Thoracic aorta (tissue), 2 donors: ENCODE results near the gene KRT86. TPM values are rescaled to one million over a fixed set of nuclear protein-coding genes. Genes with fewer than 3 reads are reported as not detected.

Source experiments
- ATAC-seq: fragments of 150-250 bp; one replicate; pipeline ENCODE4 v1.8.0; 2017; ENCODE audit warnings: low read depth; ENCODE audit not compliant: insufficient number of reproducible peaks, low FRiP score
- DNase-seq: peaks from one replicate; pipeline ENCODE4 v3.0.0-alpha.2; 2020; ENCODE audit warnings: low spot score
- H3K27ac ChIP-seq, 2 donors: fragments of 200-600 bp; sonication (generic); 1 replicate in 1 of 2; 2 replicates in 1 of 2; pipeline ENCODE4 v1.5.1; 2016; ENCODE audit warnings: mild to moderate bottlenecking in 2 of 2, moderate library complexity in 2 of 2
- H3K27me3 ChIP-seq: fragments of 200-600 bp; sonication (generic); replicated peaks from 2 replicates; pipeline ENCODE4 v1.6.0; 2016; ENCODE audit warnings: mild to moderate bottlenecking; ENCODE audit not compliant: insufficient read depth
- H3K36me3 ChIP-seq: fragments of 200-600 bp; sonication (generic); one replicate; pipeline ENCODE4 v1.5.1; 2016
- H3K4me1 ChIP-seq, 2 donors: fragments of 200-600 bp; sonication (generic); 1 replicate in 1 of 2; 2 replicates in 1 of 2; pipeline versions ENCODE4 v1.5.1 to v1.6.0; 2016; ENCODE audit warnings: low read depth in 2 of 2, mild to moderate bottlenecking in 1 of 2; ENCODE audit not compliant: control insufficient read depth in 1 of 2
- H3K4me3 ChIP-seq: fragments of 200-600 bp; sonication (generic); 2 replicates; pipeline ENCODE4 v1.5.1; 2016; ENCODE audit warnings: mild to moderate bottlenecking
- H3K9me3 ChIP-seq: fragments of 200-600 bp; sonication (generic); 2 replicates; pipeline ENCODE4 v1.5.1; 2016
- CTCF ChIP-seq: fragments of 200-600 bp; sonication (generic); IDR thresholded peaks from one replicate; pipeline ENCODE4 v1.5.1; 2019; ENCODE audit warnings: antibody characterized with exemption
- total RNA-seq, 2 donors: library from RNA; depleted of rRNA; stranded (reverse); fragments of >200 nt; gene quantifications; one replicate each; pipeline versions ENCODE4 v1.1.0 to v1.2.3, GENCODE V29; 2016

KRT86 gene
- total RNA-seq, 2 donors from 2014 or later, result 9.3 TPM; not detected in 1

- no peaks in the 10 kb centered on the region for H3K27me3 ChIP-seq
- DNase-seq, result no peak
- no peak for TF ChIP-seq CTCF
- no peak overlapping the region for H3K4me3 ChIP-seq
- H3K36me3 ChIP-seq, result no peaks in the 10 kb centered on the region
- H3K27ac ChIP-seq, result no peak overlapping the region
- no peaks in the 10 kb centered on the region for H3K9me3 ChIP-seq
- ATAC-seq, result no peak
- H3K4me1 ChIP-seq, result peaks cover 9 to 10% of the 10 kb centered on the region in 2 donors
Measured at GRCh38 chr12:52350786-52351185, 76.3 kb downstream of the KRT86 start.

- DNase-seq (no peak), ATAC-seq (no peak)
- H3K36me3 ChIP-seq, result no peaks in the 10 kb centered on the region
- H3K4me3 ChIP-seq, result no peak overlapping the region
- H3K4me1 ChIP-seq, result peaks cover 9 to 10% of the 10 kb centered on the region in 2 donors
- H3K9me3 ChIP-seq, result no peaks in the 10 kb centered on the region
- no peaks in the 10 kb centered on the region for H3K27me3 ChIP-seq
- TF ChIP-seq CTCF, result no peak
- H3K27ac ChIP-seq, result no peak overlapping the region
Measured at GRCh38 chr12:52351196-52352059, 77.0 kb downstream of the KRT86 start.

GRCh38 chr12:52352951-52353350 lies 78.5 kb downstream of the KRT86 start:
- no peaks in the 10 kb centered on the region for H3K36me3 ChIP-seq
- H3K9me3 ChIP-seq, result no peaks in the 10 kb centered on the region
- TF ChIP-seq CTCF, result no peak
- H3K27me3 ChIP-seq, result no peaks in the 10 kb centered on the region
- no peak for ATAC-seq
- H3K4me3 ChIP-seq, result no peak overlapping the region
- peaks cover 9 to 10% of the 10 kb centered on the region in 2 donors for H3K4me1 ChIP-seq
- no peak for DNase-seq
- no peak overlapping the region for H3K27ac ChIP-seq

- Histone ChIP-seq H3K27me3 (no peaks in the 10 kb centered on the region), H3K4me3 (no peak overlapping the region), H3K4me1 (peaks cover 9 to 10% of the 10 kb centered on the region in 2 donors), H3K27ac (no peak overlapping the region), H3K36me3 (no peaks in the 10 kb centered on the region), H3K9me3 (no peaks in the 10 kb centered on the region)
- no peak for TF ChIP-seq CTCF
- DNase-seq, result no peak
- ATAC-seq, result no peak
Measured at GRCh38 chr12:52353766-52354165, 79.3 kb downstream of the KRT86 start.

GRCh38 chr12:52354200-52354599 lies 79.8 kb downstream of the KRT86 start:
- no peak for DNase-seq
- H3K36me3 ChIP-seq, result no peaks in the 10 kb centered on the region
- no peak overlapping the region for H3K4me3 ChIP-seq
- no peak overlapping the region for H3K27ac ChIP-seq
- TF ChIP-seq CTCF, result no peak
- H3K4me1 ChIP-seq, result peaks cover 9 to 10% of the 10 kb centered on the region in 2 donors
- no peaks in the 10 kb centered on the region for H3K9me3 ChIP-seq
- no peak for ATAC-seq
- H3K27me3 ChIP-seq, result no peaks in the 10 kb centered on the region
